Measurements from ENCODE around the gene CMTM5. TPM values are rescaled to one million over a fixed set of nuclear protein-coding genes. Genes with fewer than 3 reads are reported as not detected.
A peak's percentile ranks its signal among the peaks of the same experiment; 100 is the strongest.

CMTM5 gene
- total RNA-seq, 1 donor from 2014 or later, result not detected

DNA sequence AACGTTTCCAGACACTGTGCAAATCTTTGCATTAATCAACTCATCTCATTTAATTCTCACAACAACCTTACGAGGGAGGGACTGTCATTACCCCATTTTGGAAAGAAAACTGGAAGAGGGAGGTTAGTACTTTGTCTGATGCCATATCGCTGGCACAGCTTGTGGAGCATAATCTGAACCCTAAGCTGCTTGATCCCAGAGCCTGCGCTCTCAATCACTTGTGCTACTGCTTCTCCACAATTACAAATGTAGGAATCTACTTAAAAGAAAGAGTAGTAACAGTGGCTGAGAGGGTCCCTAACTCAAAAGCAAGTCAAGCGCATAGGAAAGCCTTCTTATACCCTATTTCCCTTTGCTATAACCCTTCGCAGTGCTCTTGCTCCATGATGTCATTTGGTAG is 15.1 kb upstream of the CMTM5 start:
- TF ChIP-seq CTCF (conservative IDR thresholded peaks at IDR 0.05; ENCODE audit: low read depth, low read length), result no peak
- no peak for DNase-seq (ENCODE audit: low read depth)
- no peak overlapping the region for H3K4me3 ChIP-seq (ENCODE audit: low read depth, low read length)

GRCh38 chr14:23362200-23362599 is 14.6 kb upstream of the CMTM5 start:
- TF ChIP-seq CTCF (conservative IDR thresholded peaks at IDR 0.05; ENCODE audit: low read depth, low read length), result peak; percentile 73
- peak; percentile 54 for DNase-seq (ENCODE audit: low read depth)
- H3K4me3 ChIP-seq (ENCODE audit: low read depth, low read length), result no peak overlapping the region

GRCh38 chr14:23364164-23365035 is 12.4 kb upstream of the CMTM5 start:
- H3K4me3 ChIP-seq (ENCODE audit: low read depth, low read length), result no peak overlapping the region
- TF ChIP-seq CTCF (conservative IDR thresholded peaks at IDR 0.05; ENCODE audit: low read depth, low read length), result no peak
- no peak for DNase-seq (ENCODE audit: low read depth)

GRCh38 chr14:23365036-23365731 is 11.7 kb upstream of the CMTM5 start, which contains the start of gene EFS:
Gene EFS (minus strand): TSS chr14:23365172. CDS start chr14:23365025, 147 bp downstream.
- no peak within 1 kb of the TSS for H3K4me3 ChIP-seq (ENCODE audit: low read depth, low read length)
- TF ChIP-seq CTCF (conservative IDR thresholded peaks at IDR 0.05; ENCODE audit: low read depth, low read length), result no peak
- no peak for DNase-seq (ENCODE audit: low read depth)

DNA sequence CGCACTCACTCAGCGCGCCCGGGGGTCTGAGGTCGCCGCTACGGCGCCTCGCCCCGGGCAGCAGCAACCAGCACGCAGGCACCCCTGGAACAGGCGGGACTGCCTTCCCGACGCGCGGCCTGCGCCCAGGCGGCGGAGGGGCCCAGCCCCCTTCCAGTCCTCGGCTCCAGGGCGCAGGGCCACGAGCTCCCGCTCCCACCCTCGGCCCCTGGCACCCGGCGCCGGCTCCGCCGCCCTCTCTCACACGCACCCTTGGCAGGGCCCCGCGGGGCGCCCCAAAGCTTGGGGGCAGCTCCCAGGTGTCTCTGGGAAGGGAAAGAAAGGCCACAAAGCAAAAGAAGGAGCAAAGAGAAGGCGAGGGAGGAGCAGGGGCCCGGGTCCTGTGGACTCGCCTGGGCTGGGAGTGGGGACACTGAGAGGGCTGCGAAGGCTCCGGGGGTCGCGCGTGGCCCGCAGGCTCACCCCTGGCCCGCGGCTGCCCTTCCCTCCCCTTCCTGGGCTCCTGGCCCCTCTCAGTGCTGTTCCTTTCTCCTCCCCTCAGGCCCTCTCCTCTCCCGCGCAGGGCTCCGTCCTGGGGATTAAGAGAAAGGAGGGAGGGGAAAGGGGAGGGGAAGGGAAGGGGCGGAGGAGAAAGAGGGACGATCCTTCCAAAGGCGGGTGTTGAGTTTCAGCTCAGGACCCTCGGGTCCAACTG is 11.0 kb upstream of the CMTM5 start:
- H3K4me3 ChIP-seq (ENCODE audit: low read depth, low read length), result no peak overlapping the region
- DNase-seq (ENCODE audit: low read depth), result no peak
- TF ChIP-seq CTCF (conservative IDR thresholded peaks at IDR 0.05; ENCODE audit: low read depth, low read length), result no peak

GRCh38 chr14:23366426-23366921 is 10.4 kb upstream of the CMTM5 start:
- no peak overlapping the region for H3K4me3 ChIP-seq (ENCODE audit: low read depth, low read length)
- DNase-seq (ENCODE audit: low read depth), result no peak
- no peak for TF ChIP-seq CTCF (conservative IDR thresholded peaks at IDR 0.05; ENCODE audit: low read depth, low read length)
